Upper lobe of left lung (tissue), 4 donors: Measurements from ENCODE around the gene SLC25A21.

ENCODE experiments used
- CTCF ChIP-seq, 6 experiments: fragments of 450-650 bp in 4 of 6; fragments of 200-600 bp in 2 of 6; sonication (generic) in 2 of 6; IDR thresholded peaks; one replicate each; pipeline ENCODE4 v1.5.1; 2016 to 2019; ENCODE audit warnings: antibody characterized with exemption in 6 of 6
- POLR2AphosphoS5 ChIP-seq, 2 donors: sonication (generic); formaldehyde crosslinking; IDR thresholded peaks; one replicate each; pipeline ENCODE4 v1.5.1; 2017; ENCODE audit warnings: antibody characterized with exemption in 2 of 2

- TF ChIP-seq CTCF (IDR thresholded peaks at IDR 0.05) (no peak), POLR2AphosphoS5 (IDR thresholded peaks at IDR 0.05) (no peak)
Observed at GRCh38 chr14:36748610-36749213, 423.7 kb downstream of the SLC25A21 start.
